Esophagus squamous epithelium (tissue), 5 donors: ENCODE measurements around the gene UBE2J2. TPM values are rescaled to one million over a fixed set of nuclear protein-coding genes. Genes with fewer than 3 reads are reported as not detected.

Experiments
- DNase-seq: peaks from one replicate; lab custom pipeline; 2025; lab: John Stamatoyannopoulos, UW
- H3K27ac ChIP-seq, 4 donors: fragments of 200-600 bp; sonication (generic); one replicate each; pipeline ENCODE4 v1.5.1; 2016 to 2019; ENCODE audit warnings: mild to moderate bottlenecking in 1 of 4
- H3K27me3 ChIP-seq, 4 donors: fragments of 200-600 bp; sonication (generic); 1 replicate in 3 of 4; 2 replicates in 1 of 4; pipeline versions ENCODE4 v1.5.1 to v1.6.0; 2017 to 2021; ENCODE audit warnings: antibody characterized with exemption in 1 of 4
- H3K36me3 ChIP-seq, 3 donors: fragments of 200-600 bp; sonication (generic); one replicate each; pipeline ENCODE4 v1.5.1; 2016 to 2019
- H3K4me1 ChIP-seq, 3 donors: fragments of 200-600 bp; sonication (generic); one replicate each; pipeline ENCODE4 v1.5.1; 2017 to 2019
- H3K4me3 ChIP-seq, 4 donors: fragments of 200-600 bp; sonication (generic); 1 replicate in 3 of 4; 2 replicates in 1 of 4; pipeline ENCODE4 v1.5.1; 2016 to 2019; ENCODE audit warnings: mild to moderate bottlenecking in 2 of 4, moderate library complexity in 1 of 4
- H3K9me3 ChIP-seq, 3 donors: fragments of 200-600 bp; sonication (generic); one replicate each; pipeline ENCODE4 v1.5.1; 2016 to 2019
- CTCF ChIP-seq, 6 experiments: fragments of 450-650 bp in 4 of 6; fragments of 200-600 bp in 2 of 6; sonication (generic) in 2 of 6; IDR thresholded peaks; one replicate each; pipeline ENCODE4 v1.5.1; 2016 to 2019; ENCODE audit warnings: antibody characterized with exemption in 6 of 6, mild to moderate bottlenecking in 4 of 6, moderate library complexity in 4 of 6
- POLR2A ChIP-seq, 4 donors: fragments of 450-650 bp; IDR thresholded peaks; one replicate each; pipeline ENCODE4 v1.6.1; 2017; ENCODE audit warnings: antibody characterized with exemption in 4 of 4, mild to moderate bottlenecking in 4 of 4, moderate library complexity in 3 of 4
- WGBS, 2 donors: methylation state at CpG; one replicate each; pipeline ENCODE4 v1.1.5; 2018; 5-methylcytosine and 5-hydroxymethylcytosine counted together
- intact Hi-C: fragments of 100-400 bp; cut with DNase I; formaldehyde crosslinking; loops from one replicate; pipeline ENCODE4 v1.15.0; 2022
- total RNA-seq, 4 donors: library from RNA; depleted of rRNA; stranded (reverse); fragments of >200 nt; gene quantifications; one replicate each; pipeline ENCODE4 v1.1.0, GENCODE V29; 2016
- donor health status: DM: yes; HTN: yes; CAD: no.

Gene UBE2J2
- total RNA-seq, 4 donors from 2014 or later = 32.6 to 54.3 (median 42.5) TPM

GRCh38 chr1:1241588-1242219 lies 31.9 kb downstream of the UBE2J2 start:
- intact Hi-C loops = loop anchor here (10.0 kb wide), 1 partner anchor 117 kb away; no protein-coding TSS in a partner anchor
- no peak for DNase-seq
- no peak for TF ChIP-seq POLR2A (IDR thresholded peaks at IDR 0.05)
- no peak for TF ChIP-seq CTCF (IDR thresholded peaks at IDR 0.05)
- Histone ChIP-seq H3K9me3 (no peaks in the 10 kb centered on the region), H3K27me3 (peaks cover 0 to 75% (median 19%) of the 10 kb centered on the region in 4 donors), H3K4me1 (peaks cover 13 to 55% (median 32%) of the 10 kb centered on the region in 3 donors), H3K27ac (no peak overlapping the region), H3K4me3 (no peak overlapping the region), H3K36me3 (no peaks in the 10 kb centered on the region)
- 70% methylated on average over 2 of the region's 26 CpGs; no CpG with 5 or more reads in 1 of the 2 donors for WGBS, 2 donors

GRCh38 chr1:1240822-1241587 lies 32.6 kb downstream of the UBE2J2 start:
- peak overlapping the region in 1 of 4 donors; percentile 9 for H3K4me3 ChIP-seq
- TF ChIP-seq CTCF (IDR thresholded peaks at IDR 0.05) = no peak
- TF ChIP-seq POLR2A (IDR thresholded peaks at IDR 0.05) = no peak
- DNase-seq = no peak
- H3K27me3 ChIP-seq = peaks cover 0 to 72% (median 16%) of the 10 kb centered on the region in 4 donors
- WGBS, 2 donors = 47 to 66% methylated on average over 3 to 4 of the region's 23 CpGs
- peaks cover 7 to 50% (median 32%) of the 10 kb centered on the region in 3 donors for H3K4me1 ChIP-seq
- H3K27ac ChIP-seq = no peak overlapping the region
- no peaks in the 10 kb centered on the region for H3K9me3 ChIP-seq
- intact Hi-C loops = loop anchor here (10.0 kb wide), 1 partner anchor 116 kb away; no protein-coding TSS in a partner anchor
- H3K36me3 ChIP-seq = no peaks in the 10 kb centered on the region

- intact Hi-C loops = loop anchor here (10.0 kb wide), 1 partner anchor 116 kb away; no protein-coding TSS in a partner anchor
- peak overlapping the region in 1 of 4 donors; percentile 9 for H3K4me3 ChIP-seq
- no peaks in the 10 kb centered on the region for H3K9me3 ChIP-seq
- H3K27me3 ChIP-seq = peaks cover 0 to 65% (median 12%) of the 10 kb centered on the region in 4 donors
- DNase-seq = no peak
- no CpG with 5 or more reads among the region's 11 CpGs for WGBS, 2 donors
- TF ChIP-seq POLR2A (IDR thresholded peaks at IDR 0.05) (no peak), CTCF (IDR thresholded peaks at IDR 0.05) (no peak)
- H3K27ac ChIP-seq = no peak overlapping the region
- peaks cover 0 to 2% (median 0%) of the 10 kb centered on the region in 3 donors for H3K36me3 ChIP-seq
- peaks cover 7 to 47% (median 32%) of the 10 kb centered on the region in 3 donors for H3K4me1 ChIP-seq
Observed at GRCh38 chr1:1240348-1240732, 33.3 kb downstream of the UBE2J2 start.

GRCh38 chr1:1239614-1240347 lies 33.9 kb downstream of the UBE2J2 start:
- TF ChIP-seq POLR2A (IDR thresholded peaks at IDR 0.05) (no peak), CTCF (IDR thresholded peaks at IDR 0.05) (no peak)
- peaks cover 0 to 62% (median 11%) of the 10 kb centered on the region in 4 donors for H3K27me3 ChIP-seq
- no peaks in the 10 kb centered on the region for H3K9me3 ChIP-seq
- DNase-seq = no peak
- H3K27ac ChIP-seq = no peak overlapping the region
- H3K36me3 ChIP-seq = peaks cover 0 to 8% (median 0%) of the 10 kb centered on the region in 3 donors
- no peak overlapping the region for H3K4me3 ChIP-seq
- WGBS, 2 donors = 36 to 60% methylated on average over 4 to 5 of the region's 30 CpGs
- intact Hi-C loops = loop anchor here (10.0 kb wide), 1 partner anchor 115 kb away; no protein-coding TSS in a partner anchor
- peaks cover 7 to 47% (median 32%) of the 10 kb centered on the region in 3 donors for H3K4me1 ChIP-seq
